CD4-positive, alpha-beta memory T cell (primary cell): ENCODE results near the gene PMS1. TPM values are rescaled to one million over a fixed set of nuclear protein-coding genes. Genes with fewer than 3 reads are reported as not detected.

Experiments used
- CTCF ChIA-PET: fragments of 350-600 bp; sonication (Branson Sonifier 250); formaldehyde crosslinking; loops from one replicate; lab custom pipeline; 2021; ENCODE audit warnings: inconsistent platforms; ENCODE audit not compliant: partially characterized antibody; lab: Charles Lee
- POLR2A ChIA-PET: fragments of 350-600 bp; sonication (Branson Sonifier 250); formaldehyde crosslinking; loops from one replicate; lab custom pipeline; 2021; ENCODE audit not compliant: partially characterized antibody; lab: Charles Lee
- DNase-seq, 5 donors: peaks; one replicate each; pipeline versions ENCODE4 v3.0.0 to v3.0.0-alpha.2; 2020 to 2022; ENCODE audit warnings: mixed read lengths in 1 of 5
- H3K27ac ChIP-seq: one replicate; pipeline ENCODE4 v1.7.0; 2013; ENCODE audit warnings: low read depth, low read length
- H3K27me3 ChIP-seq: 2 replicates; pipeline ENCODE4 v1.7.0; 2013; ENCODE audit warnings: mild to moderate bottlenecking, low read length, moderate library complexity; ENCODE audit not compliant: insufficient read depth
- H3K36me3 ChIP-seq: 2 replicates; pipeline ENCODE4 v1.7.0; 2013; ENCODE audit warnings: mild to moderate bottlenecking, low read length, moderate library complexity; ENCODE audit not compliant: insufficient read depth
- H3K4me1 ChIP-seq: 2 replicates; pipeline ENCODE4 v1.7.0; 2013; ENCODE audit warnings: mild to moderate bottlenecking, low read length, moderate library complexity; ENCODE audit not compliant: insufficient read depth
- H3K4me3 ChIP-seq, 2 donors: one replicate each; pipeline ENCODE4 v1.7.0; 2013; ENCODE audit warnings: low read length in 2 of 2, mild to moderate bottlenecking in 1 of 2
- H3K9me3 ChIP-seq, 2 donors: one replicate each; pipeline ENCODE4 v1.7.0; 2013; ENCODE audit warnings: low read length in 2 of 2, control low read depth in 1 of 2; ENCODE audit not compliant: control insufficient read depth in 1 of 2
- H3K27ac Mint-ChIP-seq, 7 donors: one replicate each; pipeline ENCODE4 v1.8.0; 2020 to 2021; ENCODE audit warnings: mixed read lengths in 7 of 7, mild to moderate bottlenecking in 6 of 7, inconsistent platforms in 3 of 7, moderate library complexity in 3 of 7
- H3K27me3 Mint-ChIP-seq, 2 donors: one replicate each; pipeline ENCODE4 v1.8.0; 2020 to 2021; ENCODE audit warnings: mixed read lengths in 2 of 2
- H3K36me3 Mint-ChIP-seq, 2 donors: one replicate each; pipeline ENCODE4 v1.8.0; 2020 to 2021; ENCODE audit warnings: mixed read lengths in 2 of 2, inconsistent platforms in 1 of 2, mild to moderate bottlenecking in 1 of 2
- H3K4me1 Mint-ChIP-seq, 4 donors: one replicate each; pipeline ENCODE4 v1.8.0; 2020 to 2021; ENCODE audit warnings: mixed read lengths in 4 of 4, mild to moderate bottlenecking in 1 of 4
- H3K4me3 Mint-ChIP-seq, 8 donors: one replicate each; pipeline ENCODE4 v1.8.0; 2020 to 2021; ENCODE audit warnings: mixed read lengths in 8 of 8, mild to moderate bottlenecking in 7 of 8, moderate library complexity in 6 of 8, inconsistent platforms in 3 of 8
- H3K9me3 Mint-ChIP-seq, 8 donors: one replicate each; pipeline ENCODE4 v1.8.0; 2020 to 2021; ENCODE audit warnings: mixed read lengths in 8 of 8, mild to moderate bottlenecking in 5 of 8, inconsistent platforms in 3 of 8, moderate library complexity in 1 of 8
- intact Hi-C: fragments of 100-400 bp; cut with micrococcal nuclease; formaldehyde crosslinking; loops from one replicate; pipeline ENCODE4 v1.15.1; 2023
- polyA plus RNA-seq, 2 donors: library from polyadenylated mRNA; unstranded; fragments of 300-500 nt; fragmentation: Illumina TruSeq; gene quantifications; one replicate each; pipeline ENCODE4 v1.2.3, GENCODE V29; 2021
- total RNA-seq, 2 experiments: library from RNA; stranded (reverse); gene quantifications; one replicate each; pipeline ENCODE4 v1.2.3, GENCODE V29; 2021

The PMS1 gene
- total and polyA plus RNA-seq, 4 experiments from 2014 or later = 9.1 to 35.1 (median 22.6) TPM

DNA sequence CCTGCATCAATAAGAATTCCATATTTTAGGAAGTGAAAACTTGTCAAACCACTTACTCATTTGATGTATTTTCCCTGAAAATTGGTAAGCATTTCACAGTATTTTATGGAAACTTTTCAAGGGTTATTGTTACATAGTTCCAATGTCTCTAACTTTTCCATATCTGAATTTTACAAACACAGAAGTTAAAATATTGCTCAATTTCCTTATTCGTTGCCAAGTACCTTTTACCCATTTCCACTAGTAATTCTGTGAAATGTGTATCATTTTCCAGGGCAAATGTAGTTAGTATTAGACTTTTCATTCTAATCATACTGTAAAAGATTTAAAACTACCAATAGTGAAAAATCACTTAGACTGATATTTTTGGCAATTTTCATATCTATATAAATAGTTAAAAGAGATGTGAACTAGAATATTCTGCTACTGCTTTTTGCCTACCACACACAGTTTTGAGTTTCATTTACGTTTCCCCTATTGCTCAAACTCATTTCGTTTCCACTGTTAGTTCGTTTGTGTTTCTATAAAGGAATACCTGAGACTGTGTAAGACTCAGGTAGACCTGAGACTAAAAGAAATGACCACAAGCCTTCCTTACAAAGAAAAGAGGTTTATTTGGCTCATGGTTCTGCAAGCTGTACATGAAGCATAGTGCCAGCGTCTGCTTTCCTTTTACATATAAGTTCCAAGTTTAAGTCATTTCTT lies 86.3 kb downstream of the PMS1 start:
- CTCF ChIA-PET = interaction anchor here (0.6 kb wide), 1 partner anchor 20 kb away, joined by 4 read pairs; no protein-coding TSS in a partner anchor
- no peak overlapping the region for H3K27ac ChIP-seq
- H3K36me3 Mint-ChIP-seq = peaks cover 25 to 53% of the 10 kb centered on the region in 2 donors

DNA sequence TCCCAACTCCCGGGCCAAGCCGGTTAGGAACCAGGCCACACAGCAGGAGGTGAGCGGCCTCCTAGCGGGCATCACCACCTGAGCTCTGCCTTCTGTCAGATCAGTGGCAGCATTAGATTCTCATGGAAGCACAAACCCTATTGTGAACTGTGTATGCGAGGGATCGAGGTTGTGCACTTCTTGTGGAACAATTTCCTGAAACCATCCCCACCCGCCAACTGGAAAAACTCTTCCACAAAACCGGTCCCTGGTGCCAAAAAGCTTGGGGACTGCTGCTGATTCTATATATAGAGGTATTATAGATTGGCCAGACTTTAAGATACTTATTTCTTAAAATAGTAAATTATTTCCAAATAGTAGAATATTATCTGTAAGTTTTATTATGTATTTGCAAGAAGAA lies 89.4 kb downstream of the PMS1 start:
- H3K36me3 Mint-ChIP-seq = peaks cover 30 to 59% of the 10 kb centered on the region in 2 donors
- no peak overlapping the region for H3K27ac ChIP-seq
- no peaks in the 10 kb centered on the region for H3K36me3 ChIP-seq
- no peak overlapping the region for H3K27ac Mint-ChIP-seq
- no peak overlapping the region for H3K4me3 Mint-ChIP-seq
- no peaks in the 10 kb centered on the region for H3K9me3 ChIP-seq
- peaks cover 0 to 2% (median 0%) of the 10 kb centered on the region in 8 donors for H3K9me3 Mint-ChIP-seq
- H3K27me3 Mint-ChIP-seq = no peaks in the 10 kb centered on the region
- intact Hi-C loops = no loop called here
- CTCF ChIA-PET = no interaction called here
- H3K4me1 ChIP-seq = no peaks in the 10 kb centered on the region
- no peak overlapping the region for H3K4me3 ChIP-seq
- no peaks in the 10 kb centered on the region for H3K27me3 ChIP-seq
- peaks cover 5 to 14% (median 8%) of the 10 kb centered on the region in 4 donors for H3K4me1 Mint-ChIP-seq
- DNase-seq = no peak
- POLR2A ChIA-PET = no interaction called here

More for the DNA sequence above, 86.3 kb downstream of the PMS1 start:
- Histone ChIP-seq H3K36me3 (peaks cover 5% of the 10 kb centered on the region), H3K27me3 (no peaks in the 10 kb centered on the region), H3K9me3 (no peaks in the 10 kb centered on the region), H3K4me3 (no peak overlapping the region), H3K4me1 (no peaks in the 10 kb centered on the region)
- peaks cover 4 to 14% (median 8%) of the 10 kb centered on the region in 4 donors for H3K4me1 Mint-ChIP-seq
- POLR2A ChIA-PET = no interaction called here
- intact Hi-C loops = no loop called here
- no peaks in the 10 kb centered on the region for H3K27me3 Mint-ChIP-seq
- H3K27ac Mint-ChIP-seq = no peak overlapping the region
- H3K9me3 Mint-ChIP-seq = no peaks in the 10 kb centered on the region
- DNase-seq = no peak
- no peak overlapping the region for H3K4me3 Mint-ChIP-seq

DNA sequence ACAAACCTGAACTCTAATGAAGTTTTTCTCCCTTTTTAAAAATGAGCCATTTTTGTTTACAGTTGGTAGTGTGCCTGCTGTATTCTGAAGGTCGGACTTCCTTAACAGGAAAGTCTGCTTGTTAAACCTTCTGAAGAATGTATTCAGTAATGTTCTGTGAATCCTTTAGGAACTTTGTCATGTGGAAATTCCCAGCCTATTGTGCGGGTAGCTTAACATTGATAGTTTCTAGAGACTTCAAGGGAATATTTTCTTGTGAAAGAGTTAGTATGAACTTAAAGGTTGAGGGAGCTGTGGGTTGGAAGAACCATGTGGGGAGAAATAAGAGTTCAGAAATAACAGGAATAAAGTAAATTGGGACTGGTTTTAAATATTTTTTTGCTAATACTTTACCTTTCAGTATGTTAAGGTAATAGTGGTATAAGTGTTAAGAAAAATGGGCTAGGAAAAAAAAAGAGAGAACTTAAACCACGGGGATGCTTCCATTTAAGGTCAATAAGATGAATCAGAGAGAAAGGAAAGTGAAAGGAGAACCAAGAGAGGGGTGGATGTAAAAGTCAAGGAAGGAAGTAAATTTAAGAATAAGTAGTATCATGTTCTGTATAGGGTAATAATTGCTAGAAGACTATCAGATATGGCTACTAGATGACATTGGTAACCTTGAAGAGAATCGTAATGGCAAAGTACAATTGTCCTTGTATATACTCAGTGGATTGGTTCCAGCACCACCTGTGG lies 90.5 kb downstream of the PMS1 start:
- peaks cover 0 to 2% (median 0%) of the 10 kb centered on the region in 8 donors for H3K9me3 Mint-ChIP-seq
- H3K27me3 Mint-ChIP-seq = no peaks in the 10 kb centered on the region
- Histone ChIP-seq H3K4me3 (no peak overlapping the region), H3K4me1 (no peaks in the 10 kb centered on the region), H3K9me3 (no peaks in the 10 kb centered on the region), H3K27me3 (no peaks in the 10 kb centered on the region), H3K27ac (no peak overlapping the region), H3K36me3 (no peaks in the 10 kb centered on the region)
- H3K4me1 Mint-ChIP-seq = peaks cover 5 to 14% (median 8%) of the 10 kb centered on the region in 4 donors
- H3K36me3 Mint-ChIP-seq = peaks cover 30 to 58% of the 10 kb centered on the region in 2 donors
- DNase-seq = no peak
- H3K4me3 Mint-ChIP-seq = peak overlapping the region in 1 of 8 donors; percentile 50
- POLR2A ChIA-PET = no interaction called here
- CTCF ChIA-PET = no interaction called here
- H3K27ac Mint-ChIP-seq = peak overlapping the region in 1 of 7 donors; percentile 69
- intact Hi-C loops = no loop called here

DNA sequence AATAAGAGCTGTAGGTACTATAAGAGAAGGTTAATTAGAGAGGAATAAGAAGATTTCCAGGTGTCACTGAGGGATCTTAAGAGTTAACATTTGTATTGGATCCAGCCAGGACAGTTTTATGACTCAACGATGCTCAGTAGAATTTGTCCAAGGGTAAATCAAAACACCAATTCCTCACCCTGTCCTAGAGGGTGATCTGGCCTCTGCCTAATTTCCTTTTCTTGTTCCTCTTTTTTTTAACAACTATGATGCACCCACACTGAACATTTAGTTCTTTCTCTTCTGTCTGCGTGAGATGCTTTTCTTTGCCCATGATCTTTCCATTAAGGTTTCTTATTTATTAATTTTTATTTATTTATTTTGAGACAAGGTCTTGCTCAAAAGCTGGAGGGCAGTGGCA lies 92.0 kb downstream of the PMS1 start:
- H3K36me3 Mint-ChIP-seq = peaks cover 29 to 52% of the 10 kb centered on the region in 2 donors
- H3K4me3 Mint-ChIP-seq = no peak overlapping the region
- Histone ChIP-seq H3K9me3 (no peaks in the 10 kb centered on the region), H3K4me3 (no peak overlapping the region), H3K4me1 (no peaks in the 10 kb centered on the region), H3K36me3 (no peaks in the 10 kb centered on the region), H3K27ac (no peak overlapping the region), H3K27me3 (no peaks in the 10 kb centered on the region)
- DNase-seq = no peak
- H3K4me1 Mint-ChIP-seq = peaks cover 5 to 14% (median 8%) of the 10 kb centered on the region in 4 donors
- ChIA-PET POLR2A (no interaction called here), CTCF (no interaction called here)
- peak overlapping the region in 2 of 7 donors; percentile 43 to 65 for H3K27ac Mint-ChIP-seq
- intact Hi-C loops = no loop called here
- H3K9me3 Mint-ChIP-seq = peaks cover 0 to 2% (median 0%) of the 10 kb centered on the region in 8 donors
- H3K27me3 Mint-ChIP-seq = no peaks in the 10 kb centered on the region

DNA sequence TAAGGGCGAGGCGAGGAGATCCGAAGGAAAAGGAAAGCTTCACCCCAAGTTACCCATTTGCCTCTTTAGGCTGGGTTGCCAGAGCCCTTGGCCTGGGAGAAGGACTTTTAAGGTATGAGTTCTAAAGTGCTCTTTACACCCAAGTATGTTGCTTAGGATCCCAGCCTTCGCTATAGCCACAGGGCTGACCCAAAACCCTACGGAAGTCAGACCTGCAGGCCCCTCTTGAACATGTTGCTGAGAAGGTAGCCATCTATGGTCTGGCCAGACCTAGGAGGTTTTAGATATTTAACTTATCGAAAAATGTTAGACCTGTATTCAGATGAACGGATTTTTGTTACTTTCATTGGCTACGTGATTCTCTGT lies 95.4 kb downstream of the PMS1 start:
- H3K9me3 ChIP-seq = no peaks in the 10 kb centered on the region
- ChIA-PET POLR2A (no interaction called here), CTCF (no interaction called here)
- Mint-ChIP-seq H3K36me3 (peaks cover 23 to 30% of the 10 kb centered on the region in 2 donors), H3K4me3 (no peak overlapping the region), H3K27me3 (no peaks in the 10 kb centered on the region), H3K27ac (no peak overlapping the region), H3K9me3 (peaks cover 0 to 2% (median 0%) of the 10 kb centered on the region in 8 donors), H3K4me1 (peaks cover 3 to 7% (median 3%) of the 10 kb centered on the region in 4 donors)
- no peaks in the 10 kb centered on the region for H3K36me3 ChIP-seq
- no peak for DNase-seq
- no peak overlapping the region for H3K4me3 ChIP-seq
- intact Hi-C loops = no loop called here
- H3K27ac ChIP-seq = no peak overlapping the region
- no peaks in the 10 kb centered on the region for H3K4me1 ChIP-seq
- no peaks in the 10 kb centered on the region for H3K27me3 ChIP-seq

DNA sequence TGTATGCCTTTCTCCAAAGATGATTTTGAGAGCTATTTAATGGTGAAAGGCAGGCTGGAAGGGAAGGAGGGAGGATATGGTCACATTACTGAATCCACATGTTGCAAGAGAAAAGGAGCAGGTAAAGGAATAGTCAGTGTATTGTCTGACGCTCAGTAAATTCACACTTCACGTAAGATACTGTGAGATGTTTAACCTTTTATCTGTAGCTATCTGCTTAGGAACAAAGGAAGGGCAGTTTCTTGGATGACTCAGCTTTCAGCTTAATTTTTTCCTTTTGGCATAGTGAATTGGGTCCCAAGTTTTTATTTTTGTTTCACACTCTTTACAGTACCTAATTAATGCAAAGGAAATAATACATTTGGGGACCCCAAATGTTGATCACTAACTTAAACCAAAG lies 96.2 kb downstream of the PMS1 start:
- H3K4me1 ChIP-seq = no peaks in the 10 kb centered on the region
- no peak overlapping the region for H3K4me3 ChIP-seq
- H3K27ac ChIP-seq = no peak overlapping the region
- H3K27me3 ChIP-seq = no peaks in the 10 kb centered on the region
- no peaks in the 10 kb centered on the region for H3K36me3 ChIP-seq
- no peak overlapping the region for H3K4me3 Mint-ChIP-seq
- H3K36me3 Mint-ChIP-seq = peaks cover 16 to 23% of the 10 kb centered on the region in 2 donors
- no peaks in the 10 kb centered on the region for H3K9me3 ChIP-seq
- H3K27ac Mint-ChIP-seq = no peak overlapping the region
- intact Hi-C loops = no loop called here
- ChIA-PET CTCF (no interaction called here), POLR2A (no interaction called here)
- H3K9me3 Mint-ChIP-seq = peaks cover 0 to 2% (median 0%) of the 10 kb centered on the region in 8 donors
- peaks cover 0 to 1% (median under 1%) of the 10 kb centered on the region in 4 donors for H3K4me1 Mint-ChIP-seq
- H3K27me3 Mint-ChIP-seq = no peaks in the 10 kb centered on the region
- no peak for DNase-seq

DNA sequence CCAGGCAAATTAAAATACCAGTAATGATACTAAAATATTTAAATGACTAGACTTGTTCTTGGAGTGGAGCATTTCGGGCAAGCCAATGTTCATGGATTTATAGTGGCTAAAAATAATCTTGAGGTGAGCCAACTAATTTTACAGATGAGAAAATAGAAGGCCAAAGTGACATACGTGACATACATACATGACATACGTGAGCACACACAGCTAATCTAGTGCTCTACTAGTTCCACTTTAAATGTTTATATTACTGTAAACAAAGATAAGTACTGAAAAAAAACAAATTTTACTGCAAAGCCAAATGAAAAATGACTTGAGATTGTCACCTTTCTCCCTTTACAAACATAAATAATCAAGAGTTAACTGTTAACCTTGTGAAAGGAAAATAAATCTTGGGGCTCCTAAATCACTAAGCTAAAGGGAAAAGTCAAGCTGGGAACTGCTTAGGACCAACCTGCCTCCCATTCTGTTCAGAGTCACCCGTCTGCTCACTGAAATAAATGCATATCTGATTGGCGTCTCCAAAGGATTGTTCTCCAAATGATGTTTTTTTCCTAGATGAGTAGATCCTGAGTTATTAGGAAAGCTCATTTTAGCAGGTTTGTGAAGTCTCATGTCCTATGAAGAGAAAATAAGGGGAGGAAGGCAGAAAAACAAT lies 96.7 kb downstream of the PMS1 start:
- Mint-ChIP-seq H3K4me1 (peaks cover 0 to 1% (median 0%) of the 10 kb centered on the region in 4 donors), H3K4me3 (no peak overlapping the region), H3K27ac (no peak overlapping the region), H3K27me3 (no peaks in the 10 kb centered on the region), H3K36me3 (peaks cover 16 to 21% of the 10 kb centered on the region in 2 donors), H3K9me3 (peaks cover 0 to 2% (median 0%) of the 10 kb centered on the region in 8 donors)
- ChIA-PET POLR2A (no interaction called here), CTCF (interaction anchor here (1.4 kb wide), 1 partner anchor 60 kb away, joined by 3 read pairs; no protein-coding TSS in a partner anchor)
- no peak overlapping the region for H3K4me3 ChIP-seq
- H3K36me3 ChIP-seq = no peaks in the 10 kb centered on the region
- no peaks in the 10 kb centered on the region for H3K4me1 ChIP-seq
- no peak for DNase-seq
- no peaks in the 10 kb centered on the region for H3K9me3 ChIP-seq
- intact Hi-C loops = no loop called here
- no peak overlapping the region for H3K27ac ChIP-seq
- no peaks in the 10 kb centered on the region for H3K27me3 ChIP-seq
